GM23338 (cell line): ENCODE results near the gene FBXO31. TPM values are rescaled to one million over a fixed set of nuclear protein-coding genes. Genes with fewer than 3 reads are reported as not detected.

Source experiments
- ATAC-seq: fragments of 200-7000 bp; cut with Tn5 transposase; 3 replicates; pipeline ENCODE4 v1.9.1; 2020
- DNase-seq: peaks from one replicate; pipeline ENCODE4 v3.0.0-alpha.2; 2015; ENCODE audit warnings: low spot score
- H2AFZ ChIP-seq: fragments of 200-600 bp; sonication (generic); 2 replicates; pipeline ENCODE4 v1.8.0; 2016; ENCODE audit warnings: antibody characterized with exemption, mild to moderate bottlenecking, moderate library complexity
- H3F3A ChIP-seq: fragments of 200-600 bp; sonication (generic); replicated peaks from 2 replicates; pipeline ENCODE4 v1.8.0; 2017; ENCODE audit warnings: antibody characterized with exemption, mixed run types, low read depth
- H3K27ac ChIP-seq: fragments of 200-600 bp; sonication (generic); 2 replicates; pipeline ENCODE4 v1.6.1; 2016; ENCODE audit warnings: low read depth
- H3K27me3 ChIP-seq: fragments of 200-600 bp; sonication (generic); 2 replicates; pipeline ENCODE4 v1.8.0; 2016; ENCODE audit warnings: mild to moderate bottlenecking, mixed run types, moderate library complexity; ENCODE audit not compliant: insufficient read depth
- H3K36me3 ChIP-seq: fragments of 200-600 bp; sonication (generic); 2 replicates; pipeline ENCODE4 v1.8.0; 2016; ENCODE audit warnings: mild to moderate bottlenecking; ENCODE audit not compliant: insufficient read depth
- H3K4me1 ChIP-seq: fragments of 200-600 bp; sonication (generic); 2 replicates; pipeline ENCODE4 v1.8.0; 2016; ENCODE audit warnings: mild to moderate bottlenecking, moderate library complexity; ENCODE audit not compliant: insufficient read depth
- H3K4me2 ChIP-seq: fragments of 200-600 bp; sonication (generic); 2 replicates; pipeline ENCODE4 v1.7.1; 2017; ENCODE audit warnings: mixed run types
- H3K4me3 ChIP-seq: fragments of 200-600 bp; sonication (generic); 2 replicates; pipeline ENCODE4 v1.6.1; 2016; ENCODE audit warnings: mixed run types
- H3K79me2 ChIP-seq: fragments of 200-600 bp; sonication (generic); replicated peaks from 2 replicates; pipeline ENCODE4 v1.8.0; 2017; ENCODE audit warnings: mild to moderate bottlenecking; ENCODE audit not compliant: insufficient read depth
- H3K9me2 ChIP-seq: fragments of 200-600 bp; sonication (generic); 2 replicates; pipeline ENCODE4 v1.8.0; 2017; ENCODE audit not compliant: insufficient read depth
- H4K20me1 ChIP-seq: fragments of 200-600 bp; sonication (generic); replicated peaks from 2 replicates; pipeline ENCODE4 v1.8.0; 2017; ENCODE audit warnings: mild to moderate bottlenecking; ENCODE audit not compliant: insufficient read depth
- H3K27ac Mint-ChIP-seq: 2 replicates; pipeline ENCODE4 v1.8.0; 2020; ENCODE audit warnings: inconsistent platforms, mild to moderate bottlenecking, moderate library complexity, mixed read lengths
- H3K27me3 Mint-ChIP-seq: 3 replicates; pipeline ENCODE4 v1.8.0; 2022; ENCODE audit warnings: low read depth, mild to moderate bottlenecking, moderate library complexity, mixed read lengths, inconsistent platforms; ENCODE audit not compliant: insufficient read depth, poor library complexity
- H3K36me3 Mint-ChIP-seq: 3 replicates; pipeline ENCODE4 v1.8.0; 2021; ENCODE audit warnings: low read depth, mild to moderate bottlenecking, inconsistent platforms, moderate library complexity, mixed read lengths
- H3K4me1 Mint-ChIP-seq: 3 replicates; pipeline ENCODE4 v1.8.0; 2020; ENCODE audit warnings: mild to moderate bottlenecking, inconsistent platforms, mixed read lengths
- H3K4me3 Mint-ChIP-seq: 3 replicates; pipeline ENCODE4 v1.8.0; 2021; ENCODE audit warnings: moderate library complexity, mild to moderate bottlenecking, inconsistent platforms, mixed read lengths
- H3K9me3 Mint-ChIP-seq: 3 replicates; pipeline ENCODE4 v1.8.0; 2020; ENCODE audit warnings: moderate library complexity, mild to moderate bottlenecking, inconsistent platforms, mixed read lengths
- CREB1 ChIP-seq: fragments of 250-450 bp; sonication (Bioruptor Pico); IDR thresholded peaks from 2 replicates; pipeline ENCODE4 v1.5.0; 2020; ENCODE audit warnings: low read depth, mild to moderate bottlenecking, moderate library complexity
- CTCF ChIP-seq, 2 experiments: fragments of 200-600 bp in 1 of 2; sonication (generic) in 1 of 2; conservative IDR thresholded peaks; 2 replicates each; pipeline versions ENCODE4 v1.5.1 to v1.6.1; 2016 to 2017; ENCODE audit warnings: antibody characterized with exemption in 2 of 2, low read depth in 2 of 2, mild to moderate bottlenecking in 2 of 2, moderate library complexity in 1 of 2
- ETS1 ChIP-seq: IDR thresholded peaks from 2 replicates; pipeline ENCODE4 v1.6.1; 2016; ENCODE audit warnings: antibody characterized with exemption
- EZH2 ChIP-seq: fragments of 200-600 bp; sonication (generic); IDR thresholded peaks from one replicate; pipeline ENCODE4 v1.8.0; 2017; ENCODE audit warnings: antibody characterized with exemption, mild to moderate bottlenecking, low read depth; ENCODE audit not compliant: unreplicated experiment
- EZH2phosphoT487 ChIP-seq: fragments of 200-600 bp; sonication (generic); IDR thresholded peaks from one replicate; pipeline ENCODE4 v1.8.1; 2018; ENCODE audit warnings: antibody characterized with exemption; ENCODE audit not compliant: unreplicated experiment
- JUNB ChIP-seq: IDR thresholded peaks from one replicate; pipeline ENCODE4 v1.6.1; 2016; ENCODE audit warnings: antibody characterized with exemption; ENCODE audit not compliant: unreplicated experiment
- NANOG ChIP-seq: IDR thresholded peaks from 2 replicates; pipeline ENCODE4 v1.6.1; 2016; ENCODE audit warnings: antibody characterized with exemption, borderline replicate concordance
- POLR2AphosphoS5 ChIP-seq: IDR thresholded peaks from 2 replicates; pipeline ENCODE4 v1.6.1; 2016; ENCODE audit warnings: antibody characterized with exemption, low read depth
- STAT1 ChIP-seq: IDR thresholded peaks from one replicate; pipeline ENCODE4 v1.6.1; 2016; ENCODE audit warnings: antibody characterized with exemption; ENCODE audit not compliant: unreplicated experiment
- ZNF114 ChIP-seq: fragments of 250-450 bp; sonication (Bioruptor Pico); IDR thresholded peaks from 2 replicates; pipeline ENCODE4 v1.5.0; 2020; ENCODE audit warnings: mild to moderate bottlenecking, moderate library complexity
- ZNF331 ChIP-seq: fragments of 250-450 bp; sonication (Bioruptor Pico); IDR thresholded peaks from 2 replicates; pipeline ENCODE4 v1.5.0; 2020; ENCODE audit warnings: low read depth, mild to moderate bottlenecking, moderate library complexity
- ZNF462 ChIP-seq: fragments of 250-450 bp; sonication (Bioruptor Pico); IDR thresholded peaks from 2 replicates; pipeline ENCODE4 v1.5.0; 2020; ENCODE audit warnings: mild to moderate bottlenecking, moderate library complexity
- polyA plus RNA-seq: library from polyadenylated mRNA; unstranded; fragments of >200 nt; fragmentation: Nextera tagmentation; extraction: Ambion mirVana; gene quantifications from 2 replicates; pipeline ENCODE4 v1.2.1, GENCODE V29; 2016
- total RNA-seq: library from RNA; depleted of rRNA; stranded (reverse); fragments of >200 nt; shearing (Covaris generic); gene quantifications from 2 replicates; pipeline ENCODE4 v1.2.3, GENCODE V29; 2014

The FBXO31 gene
- total and polyA plus RNA-seq, 2 experiments from 2014 or later: 7.0 to 23.8 TPM

- TF ChIP-seq CTCF (conservative IDR thresholded peaks at IDR 0.05; ENCODE audit: low read depth in 2 of 2): no peak
- TF ChIP-seq EZH2phosphoT487: no peak
- no peak for TF ChIP-seq STAT1
- no peak for TF ChIP-seq EZH2
- TF ChIP-seq ZNF331 (CRISPR knock-in tag): no peak
- TF ChIP-seq ZNF462 (CRISPR knock-in tag): no peak
- TF ChIP-seq JUNB: no peak
Measured at GRCh38 chr16:87389245-87389644, 5.7 kb upstream of the FBXO31 start (continued).

- no peaks in the 10 kb centered on the region; the same call in 1 of the 3 replicates for H3K36me3 Mint-ChIP-seq
- no peak for TF ChIP-seq NANOG
- no peak for TF ChIP-seq EZH2phosphoT487
- TF ChIP-seq CREB1 (CRISPR knock-in tag): no peak
- no peak for TF ChIP-seq ETS1
- TF ChIP-seq ZNF331 (CRISPR knock-in tag): no peak
- no peak for TF ChIP-seq EZH2
- no peak for TF ChIP-seq JUNB
- TF ChIP-seq POLR2AphosphoS5: no peak
- TF ChIP-seq STAT1: no peak
- no peak for TF ChIP-seq ZNF114 (CRISPR knock-in tag)
- TF ChIP-seq CTCF (conservative IDR thresholded peaks at IDR 0.05; ENCODE audit: low read depth in 2 of 2): no peak
Measured at GRCh38 chr16:87388818-87389134, 5.2 kb upstream of the FBXO31 start.

More at GRCh38 chr16:87388818-87389134, 5.2 kb upstream of the FBXO31 start:
- no peaks in the 10 kb centered on the region for H3K36me3 ChIP-seq
- Mint-ChIP-seq H3K4me1 (peaks cover 29% of the 10 kb centered on the region), H3K27me3 (peaks cover 26% of the 10 kb centered on the region), H3K9me3 (peaks cover 3% of the 10 kb centered on the region; the same call in 2 of the 3 replicates), H3K4me3 (peak overlapping the region; percentile 57), H3K27ac (peak overlapping the region; percentile 98)
- H4K20me1 ChIP-seq: peaks cover 6% of the 10 kb centered on the region
- no peak overlapping the region; the same call in 1 of the 2 replicates for H3K4me3 ChIP-seq
- H3K4me1 ChIP-seq: peaks cover 21% of the 10 kb centered on the region
- H3K27ac ChIP-seq: no peak overlapping the region
- peak overlapping the region; percentile 34; the same call in 1 of the 2 replicates for H3K4me2 ChIP-seq
- no peak overlapping the region for H2AFZ ChIP-seq
- H3K9me2 ChIP-seq: no peaks in the 10 kb centered on the region
- H3F3A ChIP-seq: 0 out of 2 replicates have a peak, but pooled peaks cover 17% of the 10 kb centered on the region
- no peak for DNase-seq
- no peak for ATAC-seq
- no peaks in the 10 kb centered on the region for H3K27me3 ChIP-seq
- H3K79me2 ChIP-seq: peaks cover 9% of the 10 kb centered on the region
